GM12801 (cell line): ENCODE measurements around the gene SKI.

Experiments used
- TF ChIP-seq, protein P1 (sequence below): IDR thresholded peaks from one replicate; pipeline ENCODE4 v1.5.1; 2011; ENCODE audit warnings: control low read depth; ENCODE audit not compliant: insufficient read length; ENCODE audit errors: extremely low read depth

The SKI gene

GRCh38 chr1:2315674-2316450 lies 87.7 kb downstream of the SKI start:
- TF ChIP-seq, protein P1, sequence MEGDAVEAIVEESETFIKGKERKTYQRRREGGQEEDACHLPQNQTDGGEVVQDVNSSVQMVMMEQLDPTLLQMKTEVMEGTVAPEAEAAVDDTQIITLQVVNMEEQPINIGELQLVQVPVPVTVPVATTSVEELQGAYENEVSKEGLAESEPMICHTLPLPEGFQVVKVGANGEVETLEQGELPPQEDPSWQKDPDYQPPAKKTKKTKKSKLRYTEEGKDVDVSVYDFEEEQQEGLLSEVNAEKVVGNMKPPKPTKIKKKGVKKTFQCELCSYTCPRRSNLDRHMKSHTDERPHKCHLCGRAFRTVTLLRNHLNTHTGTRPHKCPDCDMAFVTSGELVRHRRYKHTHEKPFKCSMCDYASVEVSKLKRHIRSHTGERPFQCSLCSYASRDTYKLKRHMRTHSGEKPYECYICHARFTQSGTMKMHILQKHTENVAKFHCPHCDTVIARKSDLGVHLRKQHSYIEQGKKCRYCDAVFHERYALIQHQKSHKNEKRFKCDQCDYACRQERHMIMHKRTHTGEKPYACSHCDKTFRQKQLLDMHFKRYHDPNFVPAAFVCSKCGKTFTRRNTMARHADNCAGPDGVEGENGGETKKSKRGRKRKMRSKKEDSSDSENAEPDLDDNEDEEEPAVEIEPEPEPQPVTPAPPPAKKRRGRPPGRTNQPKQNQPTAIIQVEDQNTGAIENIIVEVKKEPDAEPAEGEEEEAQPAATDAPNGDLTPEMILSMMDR = no peak

DNA sequence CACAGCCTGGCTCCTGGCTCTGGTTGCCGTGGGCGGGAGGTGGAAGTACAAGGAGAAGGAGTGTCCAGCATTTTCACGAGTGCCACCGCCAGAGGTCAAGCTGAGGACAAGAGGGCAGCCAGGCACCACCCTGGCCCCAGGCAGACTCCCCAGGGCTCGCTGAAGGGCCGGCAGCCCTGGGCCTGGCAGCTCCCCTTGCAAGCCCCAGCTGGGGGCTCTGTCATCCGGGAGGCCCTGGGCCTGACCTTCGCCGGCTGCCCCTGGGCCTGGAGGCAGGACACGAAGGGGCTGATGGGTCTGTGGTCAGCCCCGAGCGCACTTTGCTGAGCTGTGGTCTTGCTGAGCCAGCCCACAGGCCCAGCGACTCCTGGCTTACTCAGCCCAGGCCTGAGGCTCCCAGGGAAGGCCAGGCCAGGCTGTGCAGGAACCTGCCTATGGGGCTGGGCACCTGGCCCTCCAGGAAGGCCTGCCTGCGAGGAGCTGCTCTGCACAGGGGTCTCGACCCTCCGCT lies 88.4 kb downstream of the SKI start:
- TF ChIP-seq, protein P1 = no peak

GRCh38 chr1:2317230-2318065 lies 89.3 kb downstream of the SKI start:
- TF ChIP-seq, protein P1 = no peak

GRCh38 chr1:2318314-2319278 lies 90.5 kb downstream of the SKI start:
- TF ChIP-seq, protein P1 = no peak

DNA sequence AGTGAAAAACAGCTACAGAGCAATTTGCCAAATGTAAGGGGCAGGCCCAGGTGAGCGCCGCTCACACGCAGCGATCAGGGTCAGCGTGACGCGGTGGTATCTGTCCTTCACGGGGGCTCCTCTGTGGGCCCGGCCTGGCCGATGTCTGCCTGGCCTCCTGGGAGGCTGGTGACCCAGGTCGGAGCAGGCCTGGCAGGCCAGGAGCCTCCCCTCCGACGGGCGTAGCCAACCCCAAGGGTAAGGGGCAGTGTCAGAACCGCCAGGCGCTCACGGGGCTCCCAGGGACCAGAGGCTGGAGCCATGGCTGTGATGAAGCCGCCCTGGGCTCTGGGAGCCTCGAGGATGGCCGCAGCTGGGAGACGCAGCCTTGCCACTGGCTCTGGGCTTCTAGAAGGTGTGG lies 91.2 kb downstream of the SKI start:
- TF ChIP-seq, protein P1 = no peak

DNA sequence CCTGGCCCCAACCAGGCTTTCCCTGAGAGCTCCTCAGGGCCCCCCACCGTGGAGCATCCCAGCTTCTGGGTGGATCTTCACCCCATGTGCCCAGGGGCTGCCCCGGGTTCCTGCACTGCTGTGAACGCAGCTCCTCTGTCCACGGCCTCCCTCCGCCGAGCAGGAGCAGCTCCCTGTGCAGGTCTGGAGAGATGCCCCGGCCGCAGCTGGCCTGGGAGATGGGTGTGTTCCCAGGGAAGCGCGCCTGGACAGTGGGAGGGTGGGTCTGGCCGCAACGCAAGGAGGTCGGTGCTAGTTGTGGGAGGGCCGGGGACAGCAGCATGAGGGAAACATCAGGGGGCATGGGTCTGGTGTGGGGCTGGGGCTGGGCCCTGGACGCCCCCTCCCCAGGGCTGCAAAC lies 91.9 kb downstream of the SKI start:
- TF ChIP-seq, protein P1 = no peak
